ENCODE results near the gene STARD13. TPM values are rescaled to one million over a fixed set of nuclear protein-coding genes. Genes with fewer than 3 reads are reported as not detected.

Gene STARD13
- total RNA-seq, 4 donors from 2014 or later: 52.0 to 114 (median 89.2) TPM

DNA sequence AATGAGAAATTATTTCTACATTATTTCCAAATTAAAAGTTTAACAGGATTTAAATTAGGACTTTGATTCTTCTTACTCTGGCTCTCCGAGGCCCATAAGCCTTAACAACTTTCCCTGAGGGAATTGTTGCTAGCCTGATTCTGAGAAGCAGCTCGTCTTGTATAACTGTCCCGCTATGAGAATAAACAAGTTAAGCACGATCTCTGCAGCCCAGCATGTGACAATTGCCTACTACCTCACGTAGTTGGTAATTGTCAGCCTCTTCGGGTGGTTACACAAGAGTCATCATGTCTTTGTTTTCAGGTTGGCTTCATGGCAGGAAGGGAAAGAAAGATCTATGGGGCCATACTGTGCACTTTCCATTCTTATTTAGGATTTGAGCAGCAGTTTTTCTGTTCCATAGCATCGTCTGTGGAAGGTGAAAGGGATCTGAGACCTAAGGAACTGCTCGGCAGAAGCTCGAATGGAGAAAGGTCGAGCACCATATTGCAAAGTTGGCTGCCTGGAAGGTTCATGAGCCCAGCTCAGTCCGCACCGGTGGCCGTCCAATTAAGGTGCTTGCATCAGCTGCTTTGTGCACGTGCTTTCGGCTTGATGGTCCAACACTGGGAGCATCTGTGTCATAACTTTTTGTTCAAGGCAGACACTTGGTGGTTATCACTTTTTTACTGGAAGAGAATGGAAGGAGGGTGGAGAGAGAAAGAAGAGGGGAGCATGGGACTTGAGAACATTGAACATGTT is 1.8 kb upstream of the STARD13 start:
- 86 to 92% methylated on average over 15 of the region's 15 CpGs for WGBS, 2 donors
- no peaks in the 10 kb centered on the region for H3K9me3 ChIP-seq
- no peak overlapping the region for H3K4me3 ChIP-seq (replicated peaks in 1 of 3)
- H3K4me1 ChIP-seq: peaks cover 36 to 49% of the 10 kb centered on the region in 2 donors
- peak overlapping the region; percentile 87 to 95 (median 94) for H3K27ac ChIP-seq
- no peaks in the 10 kb centered on the region for H3K27me3 ChIP-seq
- intact Hi-C loops (cut with DNase I): loop anchor here (10.0 kb wide), 1 partner anchor 53 kb away; no protein-coding TSS in a partner anchor
- H3K36me3 ChIP-seq: no peaks in the 10 kb centered on the region
- DNase-seq: no peak
- TF ChIP-seq POLR2A (IDR thresholded peaks at IDR 0.05): no peak
- TF ChIP-seq, protein P1, sequence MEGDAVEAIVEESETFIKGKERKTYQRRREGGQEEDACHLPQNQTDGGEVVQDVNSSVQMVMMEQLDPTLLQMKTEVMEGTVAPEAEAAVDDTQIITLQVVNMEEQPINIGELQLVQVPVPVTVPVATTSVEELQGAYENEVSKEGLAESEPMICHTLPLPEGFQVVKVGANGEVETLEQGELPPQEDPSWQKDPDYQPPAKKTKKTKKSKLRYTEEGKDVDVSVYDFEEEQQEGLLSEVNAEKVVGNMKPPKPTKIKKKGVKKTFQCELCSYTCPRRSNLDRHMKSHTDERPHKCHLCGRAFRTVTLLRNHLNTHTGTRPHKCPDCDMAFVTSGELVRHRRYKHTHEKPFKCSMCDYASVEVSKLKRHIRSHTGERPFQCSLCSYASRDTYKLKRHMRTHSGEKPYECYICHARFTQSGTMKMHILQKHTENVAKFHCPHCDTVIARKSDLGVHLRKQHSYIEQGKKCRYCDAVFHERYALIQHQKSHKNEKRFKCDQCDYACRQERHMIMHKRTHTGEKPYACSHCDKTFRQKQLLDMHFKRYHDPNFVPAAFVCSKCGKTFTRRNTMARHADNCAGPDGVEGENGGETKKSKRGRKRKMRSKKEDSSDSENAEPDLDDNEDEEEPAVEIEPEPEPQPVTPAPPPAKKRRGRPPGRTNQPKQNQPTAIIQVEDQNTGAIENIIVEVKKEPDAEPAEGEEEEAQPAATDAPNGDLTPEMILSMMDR (IDR thresholded peaks at IDR 0.05): no peak

GRCh38 chr13:33286128-33286527 is 573 bp upstream of the STARD13 start:
- Histone ChIP-seq H3K36me3 (no peaks in the 10 kb centered on the region), H3K4me1 (peaks cover 25 to 43% of the 10 kb centered on the region in 2 donors), H3K27ac (peak overlapping the region; percentile 87 to 95 (median 94)), H3K9me3 (no peaks in the 10 kb centered on the region), H3K4me3 (replicated peaks in 1 of 3) (peak overlapping the region in 1 of 3 donors; percentile 49), H3K27me3 (no peaks in the 10 kb centered on the region)
- intact Hi-C loops (cut with DNase I): loop anchor here (10.0 kb wide), 1 partner anchor 51 kb away; no protein-coding TSS in a partner anchor
- TF ChIP-seq, protein P1 (IDR thresholded peaks at IDR 0.05): no peak
- TF ChIP-seq POLR2A (IDR thresholded peaks at IDR 0.05): no peak
- 6 to 8% methylated on average over 5 of the region's 5 CpGs for WGBS, 2 donors
- peak; percentile 53 to 66 for DNase-seq

GRCh38 chr13:33284916-33285315 is 639 bp downstream of the STARD13 start:
- intact Hi-C loops (cut with DNase I): loop anchor here (10.0 kb wide), 1 partner anchor 50 kb away; no protein-coding TSS in a partner anchor
- no peaks in the 10 kb centered on the region for H3K9me3 ChIP-seq
- DNase-seq: no peak
- no peaks in the 10 kb centered on the region for H3K36me3 ChIP-seq
- peak overlapping the region; percentile 87 to 95 (median 94) for H3K27ac ChIP-seq
- TF ChIP-seq, protein P1 (IDR thresholded peaks at IDR 0.05): no peak
- H3K4me3 ChIP-seq (replicated peaks in 1 of 3): peak overlapping the region; percentile 44 to 62 (median 49)
- WGBS, 2 donors: 8 to 12% methylated on average over 6 of the region's 6 CpGs
- no peaks in the 10 kb centered on the region for H3K27me3 ChIP-seq
- peaks cover 18 to 43% of the 10 kb centered on the region in 2 donors for H3K4me1 ChIP-seq

DNA sequence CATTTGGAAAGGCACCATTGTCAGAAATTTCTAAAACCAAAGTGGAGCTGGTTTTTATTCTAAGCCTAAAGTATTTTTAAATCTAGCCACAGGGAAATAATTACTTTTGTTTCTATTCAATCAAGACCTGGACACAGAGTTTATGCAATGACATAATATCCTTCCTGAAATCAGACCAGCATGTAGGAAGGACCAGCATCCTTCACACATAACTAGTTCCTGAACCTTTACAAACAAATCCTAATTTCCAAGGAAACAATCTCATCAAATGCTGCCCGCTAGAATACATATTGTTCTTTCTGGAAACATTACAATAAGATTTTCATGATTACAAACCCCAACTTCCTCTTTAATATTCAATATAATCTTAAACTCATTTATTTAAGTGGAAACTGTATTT is 1.5 kb downstream of the STARD13 start:
- H3K36me3 ChIP-seq: no peaks in the 10 kb centered on the region
- no peaks in the 10 kb centered on the region for H3K9me3 ChIP-seq
- H3K27me3 ChIP-seq: no peaks in the 10 kb centered on the region
- TF ChIP-seq, protein P1 (IDR thresholded peaks at IDR 0.05): no peak
- no peak for TF ChIP-seq POLR2A (IDR thresholded peaks at IDR 0.05)
- H3K4me3 ChIP-seq (replicated peaks in 1 of 3): peak overlapping the region in 2 of 3 donors; percentile 49 to 62
- intact Hi-C loops (cut with DNase I): loop anchor here (10.0 kb wide), 1 partner anchor 49 kb away; no protein-coding TSS in a partner anchor
- H3K27ac ChIP-seq: peak overlapping the region; percentile 87 to 95 (median 94)
- H3K4me1 ChIP-seq: peaks cover 24 to 51% of the 10 kb centered on the region in 2 donors
- WGBS, 2 donors: 53 to 67% methylated on average over 1 of the region's 1 CpG
- DNase-seq: no peak
